ENCODE measurements around the gene TTC16. TPM values are rescaled to one million over a fixed set of nuclear protein-coding genes. Genes with fewer than 3 reads are reported as not detected.

TTC16 gene
- total and polyA plus RNA-seq, 2 experiments from 2014 or later, result not detected

DNA sequence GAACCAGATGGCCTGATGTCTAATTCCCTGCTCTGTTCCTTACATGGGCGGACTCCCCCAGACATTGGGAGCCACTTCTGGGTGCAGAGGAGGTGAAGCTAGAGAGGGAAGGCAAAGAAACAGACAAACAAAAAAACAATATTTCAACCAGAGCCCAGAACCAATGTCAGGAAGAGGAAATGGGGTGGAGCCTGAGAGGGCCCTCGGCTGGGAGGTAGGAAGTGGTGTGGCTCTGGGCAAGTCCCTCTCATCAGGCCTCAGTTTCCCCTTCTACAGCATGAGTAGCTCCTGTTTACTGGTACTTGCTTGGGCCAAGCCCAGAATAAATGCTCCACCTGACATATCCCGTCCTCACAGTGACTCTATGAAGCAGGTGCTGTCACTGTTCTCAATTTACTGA, 51.5 kb downstream of the TTC16 start:
- Histone ChIP-seq H3K4me2 (peak overlapping the region; percentile 56), H3K27ac (peak overlapping the region; percentile 84), H3K9me3 (ENCODE audit: low read depth) (no peaks in the 10 kb centered on the region), H3K4me1 (ENCODE audit: insufficient read depth) (peaks cover 12% of the 10 kb centered on the region), H3K79me2 (no peaks in the 10 kb centered on the region), H3K9me2 (replicated peaks; ENCODE audit: insufficient read depth) (no peaks in the 10 kb centered on the region), H2AFZ (no peak overlapping the region), H3K4me3 (no peak overlapping the region), H3K36me3 (replicated peaks; ENCODE audit: insufficient read depth, low read depth) (no peaks in the 10 kb centered on the region), H4K20me1 (ENCODE audit: insufficient read depth, poor library complexity, severe bottlenecking) (no peaks in the 10 kb centered on the region), H3K27me3 (peaks cover 4% of the 10 kb centered on the region)
- no peak for TF ChIP-seq EZH2phosphoT487 (IDR thresholded peaks at IDR 0.05; ENCODE audit: low read depth, severe bottlenecking, unreplicated experiment)
- TF ChIP-seq EZH2 (IDR thresholded peaks at IDR 0.05; ENCODE audit: borderline replicate concordance), result no peak
- TF ChIP-seq, protein P1, sequence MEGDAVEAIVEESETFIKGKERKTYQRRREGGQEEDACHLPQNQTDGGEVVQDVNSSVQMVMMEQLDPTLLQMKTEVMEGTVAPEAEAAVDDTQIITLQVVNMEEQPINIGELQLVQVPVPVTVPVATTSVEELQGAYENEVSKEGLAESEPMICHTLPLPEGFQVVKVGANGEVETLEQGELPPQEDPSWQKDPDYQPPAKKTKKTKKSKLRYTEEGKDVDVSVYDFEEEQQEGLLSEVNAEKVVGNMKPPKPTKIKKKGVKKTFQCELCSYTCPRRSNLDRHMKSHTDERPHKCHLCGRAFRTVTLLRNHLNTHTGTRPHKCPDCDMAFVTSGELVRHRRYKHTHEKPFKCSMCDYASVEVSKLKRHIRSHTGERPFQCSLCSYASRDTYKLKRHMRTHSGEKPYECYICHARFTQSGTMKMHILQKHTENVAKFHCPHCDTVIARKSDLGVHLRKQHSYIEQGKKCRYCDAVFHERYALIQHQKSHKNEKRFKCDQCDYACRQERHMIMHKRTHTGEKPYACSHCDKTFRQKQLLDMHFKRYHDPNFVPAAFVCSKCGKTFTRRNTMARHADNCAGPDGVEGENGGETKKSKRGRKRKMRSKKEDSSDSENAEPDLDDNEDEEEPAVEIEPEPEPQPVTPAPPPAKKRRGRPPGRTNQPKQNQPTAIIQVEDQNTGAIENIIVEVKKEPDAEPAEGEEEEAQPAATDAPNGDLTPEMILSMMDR (IDR thresholded peaks at IDR 0.05; ENCODE audit: poor library complexity), result no peak
- no peak for DNase-seq (ENCODE audit: low spot score)
- WGBS (ENCODE audit: low lambda C conversion rate, missing lambda C conversion rate), result 56% methylated on average over 3 of the region's 3 CpGs

DNA sequence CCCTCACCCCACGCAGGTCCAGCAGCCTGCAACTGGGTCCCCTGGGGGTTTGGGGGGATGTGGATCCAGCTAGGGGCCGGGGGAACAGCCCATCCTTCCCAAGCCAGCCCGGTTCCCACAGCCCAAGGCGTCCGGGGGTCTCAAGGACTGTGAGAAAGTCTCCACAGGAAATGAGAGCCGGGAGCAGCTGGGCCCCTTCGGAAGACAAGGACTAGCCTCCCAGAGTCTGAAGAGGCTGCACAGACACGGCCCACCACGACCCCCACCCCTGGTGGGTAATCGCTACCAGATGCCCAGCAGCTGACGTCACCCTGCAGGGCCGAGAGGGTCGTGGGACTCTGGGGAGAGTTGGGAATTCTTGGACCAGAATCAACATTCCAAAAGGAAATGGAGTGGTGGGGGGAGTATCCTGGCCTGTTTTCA, 52.0 kb downstream of the TTC16 start:
- Histone ChIP-seq H3K36me3 (replicated peaks; ENCODE audit: insufficient read depth, low read depth) (no peaks in the 10 kb centered on the region), H3K27ac (peak overlapping the region; percentile 84), H3K4me3 (no peak overlapping the region), H3K9me2 (replicated peaks; ENCODE audit: insufficient read depth) (no peaks in the 10 kb centered on the region), H2AFZ (no peak overlapping the region), H3K4me1 (ENCODE audit: insufficient read depth) (peaks cover 12% of the 10 kb centered on the region), H3K79me2 (no peaks in the 10 kb centered on the region), H3K27me3 (no peaks in the 10 kb centered on the region), H4K20me1 (ENCODE audit: insufficient read depth, poor library complexity, severe bottlenecking) (no peaks in the 10 kb centered on the region), H3K4me2 (peak overlapping the region; percentile 56), H3K9me3 (ENCODE audit: low read depth) (no peaks in the 10 kb centered on the region)
- DNase-seq (ENCODE audit: low spot score), result peak; percentile 44
- no peak for TF ChIP-seq EZH2 (IDR thresholded peaks at IDR 0.05; ENCODE audit: borderline replicate concordance)
- TF ChIP-seq EZH2phosphoT487 (IDR thresholded peaks at IDR 0.05; ENCODE audit: low read depth, severe bottlenecking, unreplicated experiment), result no peak
- TF ChIP-seq, protein P1 (IDR thresholded peaks at IDR 0.05; ENCODE audit: poor library complexity), result no peak
- 30% methylated on average over 11 of the region's 13 CpGs for WGBS (ENCODE audit: low lambda C conversion rate, missing lambda C conversion rate)

DNA sequence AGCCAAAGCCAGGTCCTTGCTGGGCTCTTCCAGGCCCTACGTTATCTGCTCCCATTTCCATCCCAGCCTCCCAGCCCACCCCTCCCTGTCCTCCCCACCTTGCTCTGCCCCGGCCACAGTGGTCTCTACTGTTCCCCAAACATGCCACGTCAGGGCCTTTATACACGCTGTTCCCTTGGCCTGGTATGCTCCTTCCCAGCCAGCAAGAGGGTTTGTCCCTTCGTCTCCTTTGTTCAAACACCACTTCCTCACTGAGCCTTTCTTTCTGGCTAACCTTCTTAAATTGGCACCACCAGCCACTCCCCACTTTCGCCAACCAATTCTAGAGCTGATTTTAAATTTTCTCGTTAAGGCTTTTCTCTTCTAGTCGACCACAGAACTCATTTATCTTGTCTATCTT, 52.8 kb downstream of the TTC16 start:
- DNase-seq (ENCODE audit: low spot score), result no peak
- no peak overlapping the region for H2AFZ ChIP-seq
- peaks cover 12% of the 10 kb centered on the region for H3K4me1 ChIP-seq (ENCODE audit: insufficient read depth)
- H3K27ac ChIP-seq, result peak overlapping the region; percentile 84
- TF ChIP-seq EZH2 (IDR thresholded peaks at IDR 0.05; ENCODE audit: borderline replicate concordance), result no peak
- TF ChIP-seq, protein P1 (IDR thresholded peaks at IDR 0.05; ENCODE audit: poor library complexity), result no peak
- H3K4me2 ChIP-seq, result no peak overlapping the region
- H3K9me3 ChIP-seq (ENCODE audit: low read depth), result no peaks in the 10 kb centered on the region
- H3K4me3 ChIP-seq, result no peak overlapping the region
- H4K20me1 ChIP-seq (ENCODE audit: insufficient read depth, poor library complexity, severe bottlenecking), result no peaks in the 10 kb centered on the region
- WGBS (ENCODE audit: low lambda C conversion rate, missing lambda C conversion rate), result 92% methylated on average over 8 of the region's 8 CpGs
- H3K79me2 ChIP-seq, result no peaks in the 10 kb centered on the region
- no peaks in the 10 kb centered on the region for H3K36me3 ChIP-seq (replicated peaks; ENCODE audit: insufficient read depth, low read depth)
- H3K9me2 ChIP-seq (replicated peaks; ENCODE audit: insufficient read depth), result no peaks in the 10 kb centered on the region
- H3K27me3 ChIP-seq, result no peaks in the 10 kb centered on the region

DNA sequence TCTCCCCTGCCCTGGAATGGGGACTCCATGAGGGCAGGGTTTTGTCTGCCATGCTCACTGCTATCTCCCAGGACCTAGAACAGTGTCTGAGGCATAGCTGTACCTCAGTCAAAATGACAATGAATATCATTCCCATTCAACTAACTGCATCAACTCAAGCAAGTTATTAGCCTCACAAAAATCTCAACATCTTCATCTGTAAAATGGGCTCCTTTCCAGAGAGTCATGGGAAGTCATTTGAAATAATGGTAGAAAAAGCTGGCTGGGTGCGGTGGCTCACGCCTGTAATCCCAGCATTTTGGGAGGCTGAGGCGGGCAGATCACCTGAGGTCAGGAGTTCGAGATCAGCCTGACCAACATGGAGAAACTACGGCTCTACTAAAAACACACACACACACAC, 53.2 kb downstream of the TTC16 start:
- DNase-seq (ENCODE audit: low spot score), result no peak
- no peak overlapping the region for H3K4me3 ChIP-seq
- H3K9me3 ChIP-seq (ENCODE audit: low read depth), result no peaks in the 10 kb centered on the region

More for the DNA sequence above, 53.2 kb downstream of the TTC16 start:
- H3K36me3 ChIP-seq (replicated peaks; ENCODE audit: insufficient read depth, low read depth), result no peaks in the 10 kb centered on the region
- H4K20me1 ChIP-seq (ENCODE audit: insufficient read depth, poor library complexity, severe bottlenecking), result no peaks in the 10 kb centered on the region
- TF ChIP-seq EZH2 (IDR thresholded peaks at IDR 0.05; ENCODE audit: borderline replicate concordance), result no peak
- TF ChIP-seq EZH2phosphoT487 (IDR thresholded peaks at IDR 0.05; ENCODE audit: low read depth, severe bottlenecking, unreplicated experiment), result no peak
- TF ChIP-seq, protein P1 (IDR thresholded peaks at IDR 0.05; ENCODE audit: poor library complexity), result no peak
- H3K27me3 ChIP-seq, result no peaks in the 10 kb centered on the region
- H3K79me2 ChIP-seq, result no peaks in the 10 kb centered on the region
- peak overlapping the region; percentile 84 for H3K27ac ChIP-seq
- H3K4me2 ChIP-seq, result no peak overlapping the region
- no peak overlapping the region for H2AFZ ChIP-seq
- H3K9me2 ChIP-seq (replicated peaks; ENCODE audit: insufficient read depth), result no peaks in the 10 kb centered on the region
- 95% methylated on average over 5 of the region's 5 CpGs for WGBS (ENCODE audit: low lambda C conversion rate, missing lambda C conversion rate)
- H3K4me1 ChIP-seq (ENCODE audit: insufficient read depth), result peaks cover 12% of the 10 kb centered on the region

Data from hepatocyte (in vitro differentiated cells).